GM21528 (cell line): Measurements from ENCODE around the gene LRRC37A3.
"Not testable (repeated sequence)": the region's sequence is repeated elsewhere in the genome, so short reads cannot be mapped to it uniquely, and the experiment has no call there.

Experiments
- ATAC-seq: cut with Tn5 transposase; IDR thresholded peaks from one replicate; pipeline ENCODE4 v1.9.1; 2021; ENCODE audit warnings: mild to moderate bottlenecking, moderate library complexity; ENCODE audit not compliant: unreplicated experiment, low FRiP score

LRRC37A3 gene

DNA sequence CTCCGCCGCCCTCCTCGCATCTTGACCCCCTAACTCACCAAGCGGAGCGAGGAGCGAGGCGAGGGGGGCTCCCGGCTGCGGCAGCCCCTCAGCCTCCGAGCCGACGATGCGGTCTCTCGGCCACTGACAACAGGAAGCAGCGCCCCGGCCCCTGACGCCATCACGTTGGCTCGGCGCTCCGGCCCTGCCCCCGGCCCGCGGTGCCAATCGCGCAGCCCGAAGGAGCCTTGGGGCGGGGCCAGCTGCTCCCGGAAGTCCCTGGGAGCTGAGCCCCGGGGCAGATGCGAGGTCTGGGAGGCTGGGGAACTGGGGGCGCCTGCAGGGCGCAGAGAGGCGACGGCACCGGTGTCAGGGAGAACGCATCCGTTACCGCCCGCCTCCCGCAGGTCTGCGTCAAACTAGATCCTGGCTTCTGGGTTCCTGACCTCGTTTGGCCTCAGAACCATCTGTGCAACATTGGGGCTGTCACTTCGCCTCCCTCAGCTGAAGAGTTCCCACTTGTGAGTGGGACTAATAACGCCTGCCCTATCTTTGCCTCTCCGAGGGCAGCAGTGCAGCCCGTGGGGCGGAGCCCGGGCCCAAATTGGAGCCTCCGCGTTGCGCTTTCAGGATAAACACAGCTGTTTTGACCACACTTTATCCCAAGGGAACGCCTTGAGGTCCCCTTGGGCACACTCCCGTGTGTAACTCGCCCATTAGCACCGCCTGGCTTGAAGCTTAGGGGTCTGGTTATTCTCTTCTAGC is 82.1 kb downstream of the LRRC37A3 start:
- ATAC-seq: peak; percentile 93

DNA sequence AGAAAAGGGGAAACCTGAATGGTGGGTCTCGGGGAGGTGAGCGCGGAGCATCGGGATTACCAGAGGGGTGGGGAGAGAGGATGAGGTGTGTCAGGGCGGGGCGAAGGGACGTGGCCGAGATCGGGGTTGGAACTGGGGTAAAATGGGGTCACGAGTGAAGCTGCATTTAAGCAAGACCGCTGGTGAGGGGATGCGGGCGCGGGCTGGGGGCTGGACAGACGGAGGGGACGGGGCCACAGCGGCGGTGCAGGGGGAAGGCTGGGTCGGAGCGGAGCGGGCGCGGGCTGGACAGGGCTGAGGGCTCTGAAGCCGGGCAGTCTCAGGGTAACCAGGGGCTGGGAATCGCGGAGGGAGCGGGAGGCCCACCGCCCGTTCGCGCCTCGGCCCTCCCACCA is 82.7 kb downstream of the LRRC37A3 start:
- ATAC-seq: peak; percentile 37

DNA sequence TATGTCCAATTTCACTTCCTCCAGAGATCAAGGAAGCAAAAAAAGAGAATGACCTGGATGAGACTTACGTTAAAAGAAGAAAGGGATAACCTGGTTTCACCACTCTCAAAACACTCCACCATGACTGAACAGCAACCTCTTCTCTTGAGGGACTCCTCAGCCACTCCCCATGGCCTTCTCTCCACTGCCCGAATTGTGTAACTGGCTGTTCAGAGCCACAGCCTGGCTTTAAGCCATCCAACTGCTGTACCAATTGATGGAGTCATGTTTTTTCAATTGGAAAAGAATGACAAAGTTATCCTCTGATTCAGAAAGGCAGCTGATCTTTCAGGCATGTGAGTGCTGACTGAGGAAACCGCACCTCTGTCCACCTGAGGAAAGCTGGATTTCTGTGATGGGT is 85.2 kb downstream of the LRRC37A3 start:
- ATAC-seq: not testable (repeated sequence)

DNA sequence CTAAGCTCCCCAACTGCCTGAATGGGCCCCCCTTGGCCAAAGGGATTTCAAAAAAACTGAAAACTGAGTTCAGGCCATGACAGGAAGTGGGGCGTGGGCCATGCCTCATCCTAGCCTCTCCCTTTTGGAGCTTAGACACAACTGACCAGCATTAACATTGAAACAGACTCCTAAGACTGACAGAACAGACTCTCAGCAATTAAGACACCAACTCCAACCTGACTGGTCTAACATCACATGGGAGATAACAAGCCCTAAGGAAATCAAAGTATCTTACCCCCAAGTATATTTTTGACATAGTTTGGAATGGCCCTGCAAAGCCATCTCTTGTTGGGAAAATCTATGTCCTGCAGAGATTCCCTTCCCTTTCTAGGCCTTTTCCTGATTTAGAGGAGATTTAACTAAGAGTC is 88.6 kb downstream of the LRRC37A3 start:
- ATAC-seq: not testable (repeated sequence)

DNA sequence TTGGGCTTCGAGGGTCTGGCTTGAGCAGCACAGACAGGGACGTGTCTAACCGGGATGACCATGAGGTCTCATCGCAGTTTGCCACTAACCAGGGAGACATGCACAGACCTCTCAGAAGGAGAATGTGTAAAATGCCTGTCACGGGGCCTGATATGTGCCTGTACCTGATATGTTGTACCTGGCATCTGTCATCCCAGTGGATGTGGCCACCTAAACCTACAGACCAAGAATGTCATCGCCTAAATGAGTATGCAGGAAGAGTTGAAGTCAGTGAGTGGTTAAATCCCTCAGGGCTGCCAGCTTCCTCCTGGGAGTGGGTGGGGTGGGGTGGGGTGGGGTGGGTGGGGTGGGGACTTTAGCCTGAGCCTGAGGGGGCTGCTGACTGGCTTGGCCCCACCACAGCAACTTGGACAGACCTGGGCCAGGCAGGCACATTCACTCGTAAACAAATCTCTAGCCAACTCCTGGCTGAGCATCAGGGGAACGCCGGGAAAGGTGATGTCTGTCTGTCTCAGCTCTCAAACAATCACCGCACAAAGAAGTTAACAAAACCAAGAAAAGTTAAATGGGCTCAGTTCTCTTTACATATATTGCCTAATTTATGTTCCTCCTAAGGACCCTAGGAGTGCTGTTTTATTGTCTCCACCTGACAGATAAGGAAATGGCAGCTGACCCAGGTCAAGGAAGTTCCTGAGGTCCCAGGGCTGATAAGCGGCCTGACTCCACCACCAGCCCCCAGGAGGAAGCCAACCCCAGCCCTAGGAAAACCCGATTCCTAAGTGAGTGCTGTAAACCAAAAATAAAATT is 89.3 kb downstream of the LRRC37A3 start:
- not testable (repeated sequence) for ATAC-seq

DNA sequence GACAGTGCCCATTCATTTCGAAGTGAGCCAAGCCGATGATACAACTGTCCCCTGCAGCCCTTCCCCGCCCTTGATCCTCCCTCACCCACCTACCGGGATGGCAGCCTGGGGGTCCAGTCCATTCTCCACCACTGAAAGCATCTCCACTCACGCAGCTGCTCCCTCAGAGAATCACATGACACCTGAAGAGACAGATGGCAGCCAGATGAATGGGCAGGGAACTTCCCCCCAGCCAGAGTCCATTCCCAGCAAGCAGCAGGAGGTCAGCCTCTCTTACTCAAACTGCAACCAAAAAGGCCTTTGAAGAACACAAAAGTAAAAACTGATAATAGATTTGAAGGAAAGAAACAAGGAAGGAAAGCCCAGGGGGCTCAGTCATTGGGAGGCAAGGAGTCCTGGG is 90.2 kb downstream of the LRRC37A3 start:
- ATAC-seq: not testable (repeated sequence)

DNA sequence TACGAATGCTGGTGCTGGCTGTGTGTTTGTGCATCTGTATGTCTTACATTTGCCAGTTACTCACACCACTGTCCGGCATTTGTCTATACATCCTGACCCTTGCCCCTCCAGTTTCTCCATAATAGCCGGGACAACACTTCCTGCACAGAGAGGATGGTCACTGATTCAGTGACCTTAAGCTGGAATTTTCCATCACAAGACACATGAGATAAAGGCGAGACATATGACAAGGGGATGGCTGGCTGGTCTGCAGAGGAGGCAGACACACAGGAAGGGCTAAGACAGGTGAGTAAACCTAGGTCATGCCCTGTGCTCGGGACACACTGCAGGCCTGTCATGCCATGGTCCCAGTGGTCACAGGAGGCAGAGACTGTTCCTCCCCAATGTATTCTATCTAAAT is 100.4 kb downstream of the LRRC37A3 start:
- not testable (repeated sequence) for ATAC-seq

DNA sequence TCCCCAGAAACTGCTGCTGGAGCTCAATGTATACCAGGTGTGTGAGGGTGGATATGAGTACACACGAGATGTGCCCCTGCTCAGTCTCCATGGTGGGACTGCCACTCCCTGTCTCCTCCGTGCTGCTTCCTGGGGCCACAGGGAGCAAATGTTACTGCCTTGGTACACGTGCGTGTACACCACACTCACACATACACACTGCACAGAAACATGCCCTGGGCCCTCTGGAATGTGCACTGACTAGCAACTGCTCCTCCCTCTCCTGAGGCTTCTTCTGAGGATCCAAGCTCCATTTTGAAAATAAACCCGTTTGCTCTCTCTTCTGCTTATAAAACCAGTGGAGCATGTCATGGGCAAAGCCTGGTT is 103.5 kb downstream of the LRRC37A3 start:
- not testable (repeated sequence) for ATAC-seq

DNA sequence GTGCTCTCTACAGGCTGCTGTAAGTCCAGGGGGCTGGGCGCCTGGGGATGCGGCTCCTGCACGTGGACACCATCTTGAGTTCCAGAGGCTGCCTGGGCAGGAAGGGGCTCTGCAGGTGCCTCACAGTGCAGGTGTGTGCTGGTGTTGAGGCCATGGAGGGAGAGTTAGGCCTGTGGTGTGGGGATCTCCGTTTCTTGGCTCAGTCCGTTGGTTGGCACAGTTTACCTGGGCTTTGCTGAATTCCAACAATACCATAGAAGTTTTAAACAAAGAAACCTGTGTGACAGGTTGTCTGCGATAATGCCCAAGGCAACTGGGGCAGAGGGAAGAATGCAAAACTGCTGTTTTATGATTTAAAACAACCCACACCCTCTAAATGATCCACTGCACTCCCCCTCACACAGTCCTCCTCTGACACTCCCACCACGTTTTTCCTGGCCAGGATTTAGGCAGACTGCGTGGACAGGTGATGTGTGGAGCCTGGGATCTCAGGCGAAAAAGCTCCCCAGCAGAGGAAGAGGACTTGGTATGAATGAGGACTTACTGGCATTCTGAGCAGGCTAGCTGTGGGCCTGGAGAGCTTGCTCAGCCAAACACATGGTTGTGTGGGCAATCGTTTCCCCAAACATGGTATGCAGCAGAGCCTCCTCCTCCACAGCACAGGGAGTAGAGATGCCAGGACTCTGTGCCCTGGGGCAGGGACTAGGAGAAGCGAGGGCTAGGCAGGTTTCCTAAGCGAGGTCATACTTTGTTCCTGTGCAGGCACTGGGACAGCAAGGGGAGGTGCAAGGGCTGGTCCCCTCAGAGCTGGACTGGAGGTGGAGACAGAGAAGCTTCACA is 104.1 kb downstream of the LRRC37A3 start:
- ATAC-seq: not testable (repeated sequence)

DNA sequence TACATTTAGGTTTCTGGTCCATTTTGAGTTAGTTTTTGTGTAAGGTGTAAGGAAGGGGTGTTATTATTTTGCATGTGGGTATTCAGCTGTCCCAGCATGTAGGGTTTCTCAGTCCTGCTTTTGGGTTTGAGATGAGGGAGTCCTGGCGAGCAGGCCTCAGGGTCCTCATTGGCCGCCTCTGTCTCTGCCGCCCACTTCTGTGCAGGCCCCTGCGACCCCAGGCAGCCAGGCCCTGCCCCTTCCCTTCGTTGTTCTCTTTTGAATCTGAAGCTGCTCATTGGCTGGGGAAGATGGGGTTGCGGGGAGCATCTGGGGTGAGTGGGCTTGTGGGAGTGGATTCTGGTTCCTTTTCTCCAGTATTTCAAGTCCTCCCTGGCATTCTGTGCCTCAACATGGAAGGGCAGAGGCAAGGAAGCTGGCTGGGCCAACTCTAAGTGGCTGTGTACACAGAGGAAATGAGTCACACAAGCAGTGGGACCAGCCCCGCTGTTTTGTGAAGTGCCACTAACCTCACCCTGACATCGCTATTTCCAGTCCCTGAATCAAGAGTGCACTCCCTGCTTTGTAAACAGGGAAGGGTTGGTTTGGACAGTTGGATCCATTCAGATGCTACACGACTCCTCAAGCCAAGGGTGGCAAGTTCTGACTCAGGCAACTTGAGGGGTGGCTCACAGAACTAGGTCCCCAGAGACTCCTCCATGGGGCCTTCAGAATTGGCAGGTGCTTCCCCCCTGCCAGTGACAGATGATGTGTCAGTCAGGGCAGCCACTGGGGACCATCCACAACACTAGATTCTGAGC is 110.9 kb downstream of the LRRC37A3 start:
- peak; percentile 58 for ATAC-seq
